Stimulated activated CD4-positive, alpha-beta T cell treated with anti-CD3 and anti-CD28 coated beads, Interleukin-12 subunit alpha, Interleukin-12 subunit beta, amount 100 ng/mL, for 4 hours (primary cell): ENCODE data around the gene ADAMTS1.

Experiments
- DNase-seq: peaks from one replicate; pipeline ENCODE4 v3.0.0-alpha.2; 2020

The ADAMTS1 gene

DNA sequence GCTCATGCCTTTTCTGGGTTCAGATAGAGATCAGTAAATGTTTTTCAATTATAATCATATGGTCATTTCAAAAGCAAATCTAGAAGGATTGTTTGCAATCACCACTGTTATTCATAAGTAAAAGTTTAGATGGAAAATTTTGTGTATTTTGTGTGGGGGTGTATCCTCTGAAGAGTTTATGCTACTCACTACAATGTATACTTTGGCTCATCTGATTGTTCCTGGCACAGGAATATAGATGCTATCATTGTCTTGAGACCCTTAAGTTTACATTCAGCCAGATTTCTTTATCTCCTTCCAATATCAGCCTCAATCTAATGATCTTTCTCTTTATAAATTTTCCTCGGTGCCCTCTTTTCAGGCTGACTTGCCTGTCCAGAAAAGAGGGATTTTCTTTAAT lies 33.0 kb downstream of the ADAMTS1 start:
- DNase-seq: no peak

GRCh38 chr21:26811482-26811881 lies 33.7 kb downstream of the ADAMTS1 start:
- no peak for DNase-seq

DNA sequence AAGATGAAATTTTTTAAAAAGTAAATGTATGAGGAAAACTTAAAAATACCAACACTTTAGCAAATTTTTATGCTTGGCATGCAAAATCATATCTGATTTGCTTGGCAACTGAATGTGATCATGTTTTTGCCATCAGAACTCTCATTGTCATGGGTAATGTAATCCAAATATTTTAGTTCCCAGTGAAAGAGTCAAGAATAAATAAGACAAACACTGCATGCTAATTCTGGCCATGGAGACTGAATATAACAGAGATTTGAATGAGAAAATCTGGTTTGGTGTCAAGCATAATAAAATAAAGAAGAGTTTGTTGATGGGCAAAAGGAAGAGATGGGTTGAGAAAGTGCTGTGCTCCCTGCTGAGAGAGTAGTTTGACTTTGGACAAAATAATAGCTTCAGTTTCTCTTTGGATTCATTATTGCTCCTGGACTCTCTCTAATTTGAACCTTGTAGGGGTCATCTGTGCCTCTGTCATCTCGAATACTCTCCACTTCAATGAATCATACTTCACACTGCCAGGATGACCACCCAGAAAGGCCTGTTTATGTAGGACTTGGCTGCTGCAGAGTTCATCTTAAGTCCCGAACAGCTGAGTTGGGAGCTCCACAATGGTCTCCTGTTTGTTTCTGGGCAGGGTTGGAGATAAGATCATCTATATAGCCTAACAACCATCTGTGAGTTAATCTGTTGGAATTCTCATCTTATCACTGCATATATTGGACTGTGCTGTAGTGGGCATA lies 34.4 kb downstream of the ADAMTS1 start:
- no peak for DNase-seq

GRCh38 chr21:26810266-26810665 lies 34.9 kb downstream of the ADAMTS1 start:
- DNase-seq: no peak

- DNase-seq: no peak
Observed at GRCh38 chr21:26809745-26810144, 35.5 kb downstream of the ADAMTS1 start.

GRCh38 chr21:26806801-26807295 lies 38.4 kb downstream of the ADAMTS1 start:
- DNase-seq: no peak

DNA sequence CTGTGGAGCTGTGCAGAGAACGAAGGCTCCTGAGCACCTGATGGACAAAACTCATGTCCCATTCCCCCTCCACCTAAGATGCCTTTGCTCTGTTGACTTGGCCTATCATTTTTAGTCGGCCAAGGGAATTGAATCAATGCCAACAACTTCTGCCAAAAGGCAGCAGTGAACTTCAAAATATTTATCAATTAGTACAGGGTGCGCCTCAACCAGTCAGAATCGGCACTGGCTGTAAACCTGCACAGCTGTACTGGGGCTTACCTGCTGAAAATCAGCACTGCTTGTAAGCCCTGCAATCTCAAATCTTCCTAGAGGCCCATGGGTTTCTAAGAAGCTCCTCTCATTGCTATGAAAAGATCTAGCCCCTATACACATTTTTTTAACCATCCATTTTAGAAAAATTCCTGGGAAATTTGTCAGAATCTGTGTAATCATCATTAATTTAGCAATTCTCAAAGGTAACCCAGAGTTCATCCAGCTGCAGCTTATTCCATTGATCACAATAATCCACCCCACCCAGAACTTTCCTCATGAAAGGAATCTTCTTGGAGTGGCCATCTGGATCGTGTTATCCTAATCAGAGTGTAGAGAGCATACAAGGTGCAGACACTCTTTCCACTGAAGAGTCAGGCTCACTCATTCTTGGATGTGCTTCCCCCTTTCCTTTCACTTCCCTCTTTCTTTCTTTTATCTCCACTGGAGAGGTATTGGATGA lies 40.2 kb downstream of the ADAMTS1 start:
- no peak for DNase-seq

GRCh38 chr21:26801498-26801897 lies 43.7 kb downstream of the ADAMTS1 start:
- DNase-seq: no peak

DNA sequence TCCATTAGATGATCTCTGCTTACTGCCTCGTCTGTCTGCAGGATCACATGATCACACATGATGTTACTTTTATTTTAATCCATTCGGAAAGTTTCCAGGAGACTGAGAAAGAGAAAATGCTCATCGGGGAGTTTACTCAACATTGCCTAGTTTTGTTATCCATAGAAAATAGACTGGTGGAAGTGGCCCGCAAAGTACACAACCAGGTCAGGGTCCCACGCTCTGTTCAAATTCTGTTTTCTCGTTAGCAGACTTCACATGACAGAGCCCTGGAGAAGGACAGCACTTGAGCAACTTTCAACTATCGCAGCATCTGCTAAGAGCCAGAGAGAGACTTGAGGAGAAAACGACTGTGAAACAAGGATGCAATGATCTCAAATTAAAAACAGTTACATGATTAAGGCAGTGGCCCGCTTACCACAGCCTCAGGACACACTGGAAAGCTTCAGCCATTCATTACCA lies 44.2 kb downstream of the ADAMTS1 start:
- DNase-seq: no peak

GRCh38 chr21:26800455-26800854 lies 44.8 kb downstream of the ADAMTS1 start:
- DNase-seq: no peak

DNA sequence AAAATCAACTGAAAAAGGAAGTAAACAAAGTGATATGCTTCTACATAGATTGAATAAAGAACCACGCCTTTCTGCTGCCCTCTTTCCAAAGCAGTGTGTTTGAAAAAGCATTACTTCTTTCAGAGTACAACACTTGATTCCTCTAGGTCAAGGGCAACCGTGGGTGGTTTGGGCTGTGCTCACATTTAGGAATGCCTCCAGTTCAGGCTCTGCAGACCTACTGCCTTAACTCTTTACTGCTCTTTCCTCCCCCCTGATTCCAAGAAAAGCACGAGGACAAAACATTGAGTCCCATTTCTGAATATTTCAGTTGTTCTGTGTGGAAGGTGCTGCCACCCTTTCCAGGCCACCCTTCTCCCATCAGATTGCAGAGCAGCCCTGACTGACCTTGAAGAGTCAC lies 45.2 kb downstream of the ADAMTS1 start:
- no peak for DNase-seq

- DNase-seq: no peak
Observed at GRCh38 chr21:26798856-26799751, 46.1 kb downstream of the ADAMTS1 start.

- no peak for DNase-seq
Observed at GRCh38 chr21:26797878-26798456, 47.2 kb downstream of the ADAMTS1 start.

DNA sequence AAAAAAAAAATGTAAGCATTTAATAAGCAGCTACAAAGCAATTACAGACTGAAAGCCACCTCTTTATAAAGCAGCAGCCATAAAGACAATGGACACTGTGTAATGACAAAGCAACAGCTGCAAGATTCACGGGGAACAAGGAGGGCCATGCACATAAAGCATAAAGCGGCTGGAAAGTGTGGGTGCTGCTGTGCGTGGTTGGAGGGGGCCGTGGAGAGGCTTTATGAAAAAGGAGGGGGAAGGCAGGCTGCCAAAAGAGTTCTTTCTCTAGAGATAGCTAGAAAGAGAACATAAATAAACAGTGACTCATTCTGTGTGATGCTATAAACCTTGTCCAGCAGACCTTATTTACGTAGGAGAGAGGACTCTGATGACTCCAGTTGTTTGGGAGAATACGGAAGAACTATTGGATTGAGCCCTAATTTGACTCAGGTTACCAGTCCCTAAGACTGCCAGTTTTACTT lies 49.3 kb downstream of the ADAMTS1 start:
- no peak for DNase-seq

DNA sequence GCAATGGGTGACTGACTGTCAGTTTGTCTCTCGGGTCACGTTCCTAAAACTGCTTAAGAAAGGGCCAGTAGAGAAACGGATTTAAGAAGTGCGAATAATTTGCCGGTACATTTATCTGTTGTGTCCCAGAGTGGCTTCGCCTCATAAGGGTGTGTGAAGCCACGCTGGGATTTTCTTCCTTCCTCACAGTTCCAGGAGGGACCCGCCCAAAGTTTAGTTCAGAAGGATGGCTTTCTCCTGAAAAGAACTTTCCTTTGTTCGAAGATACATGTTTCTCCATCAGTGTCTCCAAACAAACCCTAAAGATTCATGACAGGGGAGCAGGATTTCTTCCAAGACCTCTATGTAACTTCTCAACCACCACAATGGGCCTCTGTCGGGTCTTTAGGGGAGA lies 49.8 kb downstream of the ADAMTS1 start:
- no peak for DNase-seq

- DNase-seq: no peak
Observed at GRCh38 chr21:26794597-26795411, 50.4 kb downstream of the ADAMTS1 start.

DNA sequence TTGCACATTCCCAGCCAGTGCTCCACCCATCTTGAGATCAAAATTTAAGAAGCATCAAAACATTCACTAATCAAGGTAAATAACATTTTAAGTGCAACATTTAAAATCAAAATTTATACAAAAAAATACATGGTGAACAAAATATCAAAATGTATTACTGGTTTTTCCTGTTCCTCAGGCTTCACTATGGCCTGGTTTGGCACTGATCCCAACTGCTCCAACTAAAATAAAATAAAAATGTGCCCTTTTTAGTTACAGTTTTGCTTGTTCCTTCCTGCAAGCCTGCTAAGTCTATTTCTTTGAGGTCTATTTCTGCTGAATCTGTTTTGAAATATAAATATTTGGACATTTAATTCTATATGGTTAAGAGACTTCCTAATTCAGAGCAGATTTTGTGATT lies 54.9 kb downstream of the ADAMTS1 start:
- DNase-seq: no peak

- DNase-seq: no peak
Observed at GRCh38 chr21:26788790-26789189, 56.4 kb downstream of the ADAMTS1 start.
